ENCODE results near the gene CALHM3.

GRCh38 chr10:103493362-103493915 is 14.4 kb upstream of the CALHM3 start, which contains the start of gene NEURL1:
- TF ChIP-seq, protein P1, sequence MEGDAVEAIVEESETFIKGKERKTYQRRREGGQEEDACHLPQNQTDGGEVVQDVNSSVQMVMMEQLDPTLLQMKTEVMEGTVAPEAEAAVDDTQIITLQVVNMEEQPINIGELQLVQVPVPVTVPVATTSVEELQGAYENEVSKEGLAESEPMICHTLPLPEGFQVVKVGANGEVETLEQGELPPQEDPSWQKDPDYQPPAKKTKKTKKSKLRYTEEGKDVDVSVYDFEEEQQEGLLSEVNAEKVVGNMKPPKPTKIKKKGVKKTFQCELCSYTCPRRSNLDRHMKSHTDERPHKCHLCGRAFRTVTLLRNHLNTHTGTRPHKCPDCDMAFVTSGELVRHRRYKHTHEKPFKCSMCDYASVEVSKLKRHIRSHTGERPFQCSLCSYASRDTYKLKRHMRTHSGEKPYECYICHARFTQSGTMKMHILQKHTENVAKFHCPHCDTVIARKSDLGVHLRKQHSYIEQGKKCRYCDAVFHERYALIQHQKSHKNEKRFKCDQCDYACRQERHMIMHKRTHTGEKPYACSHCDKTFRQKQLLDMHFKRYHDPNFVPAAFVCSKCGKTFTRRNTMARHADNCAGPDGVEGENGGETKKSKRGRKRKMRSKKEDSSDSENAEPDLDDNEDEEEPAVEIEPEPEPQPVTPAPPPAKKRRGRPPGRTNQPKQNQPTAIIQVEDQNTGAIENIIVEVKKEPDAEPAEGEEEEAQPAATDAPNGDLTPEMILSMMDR (IDR thresholded peaks at IDR 0.05; ENCODE audit: insufficient read depth, low read depth, low read length): no peak
- peak; percentile 35 for TF ChIP-seq EZH2 (IDR thresholded peaks at IDR 0.05; ENCODE audit: insufficient read depth, low read length)
